ENCODE data around the gene BTK.

DNA sequence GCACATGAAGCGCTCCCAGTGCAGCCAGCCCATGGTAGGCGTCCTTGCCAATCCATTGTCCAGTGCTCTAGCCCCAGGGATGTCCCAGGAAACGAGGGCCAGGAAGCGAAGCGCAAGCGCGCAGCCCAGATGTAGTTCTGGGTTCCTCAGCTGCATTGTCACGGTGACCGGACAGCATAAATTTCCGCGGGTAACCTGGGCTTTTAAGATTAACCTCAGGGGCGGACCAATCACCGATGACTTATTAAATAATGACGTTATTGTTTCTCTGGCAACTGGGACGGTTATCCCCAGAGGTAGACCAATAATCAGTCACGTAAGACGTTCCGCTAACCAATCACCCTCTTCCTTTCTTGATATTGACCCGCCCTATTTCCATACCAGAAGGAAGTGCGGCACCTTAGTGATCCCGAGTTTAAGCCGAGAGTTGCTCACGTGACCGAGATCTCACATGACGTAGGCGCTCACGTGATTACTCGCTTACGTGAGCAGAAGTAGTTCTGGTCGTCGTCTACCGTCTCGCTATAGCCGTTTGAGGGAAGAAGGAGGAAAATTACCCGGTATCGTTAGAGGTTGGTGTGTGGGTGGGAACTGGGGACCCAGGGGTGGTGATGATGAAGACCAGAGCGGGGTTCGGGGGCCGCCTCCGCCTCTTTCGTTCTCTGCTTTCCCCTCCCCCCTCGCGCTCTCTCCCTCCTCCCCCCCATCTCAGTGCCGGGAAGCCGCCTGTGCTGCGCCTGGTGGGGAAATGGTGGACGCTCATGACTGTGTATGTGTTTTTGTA, 21.9 kb upstream of the BTK start, which contains the start of the genes GLA and HNRNPH2:
- TF ChIP-seq, protein P1, sequence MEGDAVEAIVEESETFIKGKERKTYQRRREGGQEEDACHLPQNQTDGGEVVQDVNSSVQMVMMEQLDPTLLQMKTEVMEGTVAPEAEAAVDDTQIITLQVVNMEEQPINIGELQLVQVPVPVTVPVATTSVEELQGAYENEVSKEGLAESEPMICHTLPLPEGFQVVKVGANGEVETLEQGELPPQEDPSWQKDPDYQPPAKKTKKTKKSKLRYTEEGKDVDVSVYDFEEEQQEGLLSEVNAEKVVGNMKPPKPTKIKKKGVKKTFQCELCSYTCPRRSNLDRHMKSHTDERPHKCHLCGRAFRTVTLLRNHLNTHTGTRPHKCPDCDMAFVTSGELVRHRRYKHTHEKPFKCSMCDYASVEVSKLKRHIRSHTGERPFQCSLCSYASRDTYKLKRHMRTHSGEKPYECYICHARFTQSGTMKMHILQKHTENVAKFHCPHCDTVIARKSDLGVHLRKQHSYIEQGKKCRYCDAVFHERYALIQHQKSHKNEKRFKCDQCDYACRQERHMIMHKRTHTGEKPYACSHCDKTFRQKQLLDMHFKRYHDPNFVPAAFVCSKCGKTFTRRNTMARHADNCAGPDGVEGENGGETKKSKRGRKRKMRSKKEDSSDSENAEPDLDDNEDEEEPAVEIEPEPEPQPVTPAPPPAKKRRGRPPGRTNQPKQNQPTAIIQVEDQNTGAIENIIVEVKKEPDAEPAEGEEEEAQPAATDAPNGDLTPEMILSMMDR (IDR thresholded peaks at IDR 0.05), result peak in 4 of 6 experiments; percentile 3 to 56 (median 32)
- peak; percentile 59 to 81 for TF ChIP-seq POLR2A (IDR thresholded peaks at IDR 0.05)

All from adrenal gland (tissue), 5 donors.